Embryonic facial prominence (tissue), 1 donor: ENCODE measurements around the gene MAPK8IP2.
"Not testable (repeated sequence)": the region's sequence is repeated elsewhere in the genome, so short reads cannot be mapped to it uniquely, and the experiment has no call there.

ENCODE experiments used
- DNase-seq: peaks from one replicate; pipeline ENCODE4 v3.0.0-alpha.2; 2016; ENCODE audit errors: extremely low spot score

MAPK8IP2 gene

DNA sequence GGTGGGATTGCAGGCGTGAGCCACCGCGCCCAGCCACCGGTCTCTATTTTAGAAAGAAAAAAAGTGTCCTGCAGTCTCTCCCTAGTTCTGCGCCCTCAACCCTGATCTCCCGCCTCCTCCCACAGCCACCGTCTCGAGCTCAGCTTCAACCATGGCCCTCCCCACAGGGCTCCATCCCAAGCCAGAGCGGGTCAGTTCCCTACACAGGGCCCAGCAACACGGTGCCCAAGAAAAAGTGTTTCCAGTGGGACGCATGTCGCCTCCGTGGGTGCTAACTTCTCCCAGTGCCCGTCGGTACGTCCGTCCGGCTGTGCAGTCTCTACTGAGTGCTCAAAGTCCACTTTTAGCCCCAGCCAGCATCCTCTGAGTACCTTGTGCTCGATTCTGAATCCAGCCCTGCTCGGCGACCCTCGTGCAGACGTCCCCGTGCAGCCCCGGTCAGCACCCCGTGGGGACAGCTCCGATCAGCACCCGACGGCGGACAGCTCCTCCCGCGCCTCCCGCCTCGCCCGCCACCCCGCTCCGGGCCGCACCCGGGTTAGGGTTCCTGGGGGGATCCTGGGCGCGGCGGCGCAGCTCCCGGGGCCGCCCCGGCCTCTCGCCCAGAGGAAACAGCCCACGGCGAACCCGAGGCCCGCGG, 657 bp upstream of the MAPK8IP2 start:
- DNase-seq: no peak

- DNase-seq: no peak
Measured at GRCh38 chr22:50600967-50601668, 525 bp downstream of the MAPK8IP2 start.

- DNase-seq: no peak
Measured at GRCh38 chr22:50601669-50602337, 1.2 kb downstream of the MAPK8IP2 start.

GRCh38 chr22:50602338-50602700, 1.7 kb downstream of the MAPK8IP2 start:
- no peak for DNase-seq

GRCh38 chr22:50603511-50604255, 3.1 kb downstream of the MAPK8IP2 start:
- DNase-seq: no peak

DNA sequence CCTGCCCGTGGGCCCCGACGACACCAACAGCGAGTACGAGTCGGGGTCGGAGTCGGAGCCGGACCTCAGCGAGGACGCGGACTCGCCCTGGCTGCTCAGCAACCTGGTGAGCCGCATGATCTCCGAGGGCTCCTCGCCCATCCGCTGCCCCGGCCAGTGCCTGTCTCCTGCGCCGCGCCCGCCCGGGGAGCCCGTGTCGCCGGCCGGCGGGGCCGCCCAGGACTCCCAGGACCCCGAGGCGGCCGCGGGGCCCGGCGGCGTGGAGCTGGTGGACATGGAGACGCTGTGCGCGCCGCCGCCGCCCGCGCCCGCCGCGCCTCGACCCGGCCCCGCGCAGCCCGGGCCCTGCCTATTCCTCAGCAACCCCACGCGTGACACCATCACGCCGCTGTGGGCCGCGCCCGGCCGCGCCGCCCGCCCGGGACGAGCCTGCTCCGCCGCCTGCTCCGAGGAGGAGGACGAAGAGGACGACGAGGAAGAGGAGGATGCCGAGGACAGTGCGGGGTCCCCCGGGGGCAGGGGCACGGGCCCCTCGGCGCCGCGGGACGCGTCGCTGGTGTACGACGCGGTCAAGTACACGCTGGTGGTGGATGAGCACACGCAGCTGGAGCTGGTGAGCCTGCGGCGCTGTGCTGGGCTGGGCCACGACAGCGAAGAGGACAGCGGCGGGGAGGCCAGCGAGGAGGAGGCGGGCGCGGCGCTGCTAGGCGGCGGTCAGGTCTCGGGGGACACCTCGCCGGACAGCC, 3.8 kb downstream of the MAPK8IP2 start:
- DNase-seq: no peak

GRCh38 chr22:50605002-50605612, 4.5 kb downstream of the MAPK8IP2 start:
- DNase-seq: no peak

DNA sequence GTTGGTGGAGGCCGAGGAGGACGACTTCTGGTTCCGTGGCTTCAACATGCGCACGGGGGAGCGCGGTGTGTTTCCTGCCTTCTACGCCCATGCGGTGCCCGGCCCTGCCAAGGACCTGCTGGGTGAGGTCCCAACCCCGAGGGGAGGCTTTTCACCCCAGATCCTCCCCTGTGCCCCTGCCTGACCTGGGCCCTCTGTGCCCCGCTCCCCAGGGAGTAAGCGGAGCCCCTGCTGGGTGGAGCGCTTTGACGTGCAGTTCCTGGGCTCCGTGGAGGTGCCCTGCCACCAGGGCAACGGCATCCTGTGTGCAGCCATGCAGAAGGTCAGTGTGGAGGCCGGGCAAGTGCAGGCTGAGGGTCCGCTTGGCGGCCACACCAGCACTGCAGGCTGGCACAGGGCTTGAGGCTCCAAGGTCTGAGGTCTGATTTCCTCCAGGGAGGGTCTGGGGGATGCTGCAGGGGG, 5.1 kb downstream of the MAPK8IP2 start:
- no peak for DNase-seq

DNA sequence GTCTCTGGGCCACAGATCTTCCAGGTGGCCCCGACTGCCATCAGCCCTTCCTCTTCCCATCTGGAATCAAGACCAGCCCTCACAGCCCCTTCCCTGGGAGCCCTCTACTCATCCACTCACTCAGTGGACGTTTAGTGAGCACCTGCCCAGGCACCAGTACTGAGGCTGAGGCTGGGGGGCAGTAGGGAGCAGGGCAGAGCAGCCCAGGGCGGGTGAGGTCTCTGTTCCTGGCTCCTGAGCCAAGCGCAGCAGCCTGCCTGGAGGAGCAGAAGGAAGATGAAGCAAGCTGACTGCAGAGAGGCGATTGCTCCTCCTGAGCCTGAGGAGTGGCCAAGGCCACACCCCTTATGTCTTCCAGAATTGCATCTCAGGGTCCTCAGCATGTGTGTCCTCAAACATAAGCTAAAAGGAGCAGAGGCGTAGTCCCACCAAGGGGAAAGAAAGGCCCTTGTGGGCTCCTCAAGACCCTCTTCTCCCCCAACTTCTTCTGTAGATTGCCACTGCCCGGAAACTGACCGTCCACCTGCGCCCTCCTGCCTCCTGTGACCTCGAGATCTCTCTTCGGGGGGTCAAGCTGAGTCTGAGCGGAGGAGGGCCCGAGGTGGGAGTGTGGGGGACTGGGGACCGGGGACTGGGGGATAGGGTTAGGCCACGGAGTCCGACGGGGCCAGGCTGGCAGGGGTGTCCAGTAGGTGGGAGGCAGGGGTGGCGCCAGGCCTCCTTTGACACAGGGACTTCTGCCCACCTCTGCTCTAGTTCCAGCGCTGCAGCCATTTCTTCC, 5.8 kb downstream of the MAPK8IP2 start:
- DNase-seq: no peak

DNA sequence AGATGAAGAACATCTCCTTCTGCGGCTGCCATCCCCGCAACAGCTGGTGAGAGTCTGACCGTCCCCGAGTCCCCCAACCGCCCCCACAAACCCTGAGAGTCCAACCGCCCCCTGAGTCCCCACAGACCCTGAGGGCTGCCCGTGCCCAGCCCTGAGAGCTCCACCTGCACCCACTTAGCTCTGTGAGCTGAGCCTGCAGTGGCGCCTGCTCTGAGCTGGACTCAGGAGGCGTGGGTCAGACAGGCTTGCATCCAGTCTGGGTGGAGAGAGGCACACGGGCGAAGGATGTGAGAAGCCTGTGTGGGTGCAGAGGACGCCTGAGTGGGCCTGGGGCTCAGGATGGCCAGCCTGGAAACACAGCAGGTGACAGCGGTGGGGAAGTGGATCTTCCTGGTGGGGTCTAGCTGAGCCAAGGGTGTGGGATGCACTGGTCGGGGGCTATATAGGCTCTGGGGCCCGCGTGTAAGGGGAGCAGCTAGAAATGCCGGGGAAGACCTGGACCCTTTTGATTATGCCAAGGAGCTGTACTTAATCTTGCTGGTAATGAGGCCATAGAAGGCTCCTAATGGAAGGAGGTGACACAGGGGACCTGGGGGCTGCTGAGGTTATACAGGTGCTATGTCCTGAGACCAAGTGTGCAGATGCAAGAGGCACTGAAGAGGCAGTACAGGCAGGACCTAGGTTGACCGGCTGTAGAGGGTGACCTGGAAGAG, 6.5 kb downstream of the MAPK8IP2 start:
- DNase-seq: no peak

GRCh38 chr22:50607659-50608020, 7.0 kb downstream of the MAPK8IP2 start:
- no peak for DNase-seq

DNA sequence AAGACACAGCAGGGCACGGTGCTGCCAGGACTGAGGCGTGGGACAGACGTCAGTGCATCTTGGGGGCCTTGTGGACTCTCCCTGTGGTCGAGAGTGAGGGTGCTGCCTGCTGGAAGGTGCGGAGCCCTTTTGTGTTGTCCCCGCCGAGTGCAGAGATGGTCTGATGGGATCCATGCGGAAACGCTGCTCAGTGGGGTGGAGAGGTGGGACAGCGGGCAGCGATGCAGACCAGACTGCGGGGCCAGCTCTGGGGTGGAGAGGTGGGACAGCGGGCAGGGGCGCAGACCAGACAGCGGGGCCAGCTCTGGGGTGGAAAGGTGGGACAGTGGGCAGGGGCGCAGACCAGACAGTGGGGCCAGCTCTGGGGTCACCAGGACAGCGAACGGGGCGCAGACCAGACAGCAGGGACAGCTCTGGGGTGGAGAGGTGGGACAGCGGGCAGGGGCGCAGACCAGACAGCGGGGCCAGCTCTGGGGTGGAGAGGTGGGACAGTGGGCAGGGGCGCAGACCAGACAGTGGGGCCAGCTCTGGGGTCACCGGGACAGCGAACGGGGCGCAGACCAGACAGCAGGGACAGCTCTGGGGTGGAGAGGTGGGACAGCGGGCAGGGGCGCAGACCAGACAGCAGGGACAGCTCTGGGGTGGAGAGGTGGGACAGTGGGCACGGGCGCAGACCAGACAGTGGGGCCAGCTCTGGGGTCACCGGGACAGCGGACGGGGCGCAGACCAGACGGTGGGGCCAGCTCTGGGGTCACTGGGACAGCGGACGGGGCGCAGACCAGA, 7.7 kb downstream of the MAPK8IP2 start:
- not testable (repeated sequence) for DNase-seq

DNA sequence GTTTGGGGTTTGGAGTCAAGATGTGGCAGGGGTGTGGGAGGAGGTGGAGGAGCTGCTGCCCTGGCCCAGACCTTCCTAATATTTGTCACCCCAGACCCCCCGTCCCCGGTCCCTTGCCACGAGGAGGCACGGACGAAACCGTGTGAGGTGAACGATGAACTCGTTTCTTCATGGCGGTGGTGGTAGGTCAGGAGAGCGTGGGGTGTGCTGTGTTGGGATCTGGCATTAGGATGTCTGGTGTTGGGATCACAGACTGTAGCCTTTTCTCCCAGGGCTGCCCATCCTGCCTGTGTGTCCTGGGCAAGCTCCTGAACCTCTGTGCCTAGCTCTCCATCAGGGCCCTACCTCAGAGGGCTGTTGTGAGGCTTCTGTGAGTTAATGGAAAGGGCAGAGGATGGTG, 8.4 kb downstream of the MAPK8IP2 start:
- no peak for DNase-seq

DNA sequence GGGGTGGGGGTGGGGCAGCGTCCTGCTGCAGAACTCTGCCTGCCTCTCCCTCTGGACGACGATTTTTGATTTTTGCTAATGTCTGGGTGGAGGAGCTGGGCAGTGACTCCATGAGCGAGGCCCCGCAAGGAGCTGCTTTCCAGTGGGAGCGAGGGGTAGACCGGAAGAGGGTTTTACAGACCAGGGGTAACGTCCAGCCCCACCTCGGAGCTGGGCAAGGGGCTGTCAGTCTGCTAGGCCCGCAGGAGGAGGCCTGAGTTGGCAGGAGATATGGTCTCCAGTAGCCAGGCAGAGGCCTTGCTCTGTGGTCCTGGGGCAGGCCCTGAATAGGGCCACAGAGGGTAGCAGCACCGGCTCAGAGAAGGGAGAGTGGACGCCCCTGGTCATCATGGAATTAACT, 9.0 kb downstream of the MAPK8IP2 start:
- DNase-seq: no peak

GRCh38 chr22:50610041-50610451, 9.5 kb downstream of the MAPK8IP2 start:
- DNase-seq: no peak

DNA sequence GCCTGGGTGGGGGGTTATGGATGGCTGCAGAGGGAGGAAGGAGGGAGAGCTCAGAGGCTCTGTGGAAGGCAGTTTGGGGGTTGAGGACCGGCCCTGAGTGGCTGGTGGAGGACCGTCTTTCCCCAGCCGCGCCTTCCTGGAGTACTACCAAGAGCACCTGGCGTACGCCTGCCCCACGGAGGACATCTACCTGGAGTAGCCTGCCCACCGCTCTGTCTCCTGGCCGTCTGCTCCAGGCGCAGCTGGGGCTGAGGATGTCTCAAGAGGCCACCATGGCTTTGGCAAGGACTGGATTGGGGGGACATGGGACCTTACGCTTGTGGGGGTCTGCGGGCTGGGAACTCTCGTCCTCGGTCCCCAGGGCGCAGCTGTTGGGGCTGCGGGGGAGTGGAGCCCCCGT, 10.0 kb downstream of the MAPK8IP2 start:
- no peak for DNase-seq

DNA sequence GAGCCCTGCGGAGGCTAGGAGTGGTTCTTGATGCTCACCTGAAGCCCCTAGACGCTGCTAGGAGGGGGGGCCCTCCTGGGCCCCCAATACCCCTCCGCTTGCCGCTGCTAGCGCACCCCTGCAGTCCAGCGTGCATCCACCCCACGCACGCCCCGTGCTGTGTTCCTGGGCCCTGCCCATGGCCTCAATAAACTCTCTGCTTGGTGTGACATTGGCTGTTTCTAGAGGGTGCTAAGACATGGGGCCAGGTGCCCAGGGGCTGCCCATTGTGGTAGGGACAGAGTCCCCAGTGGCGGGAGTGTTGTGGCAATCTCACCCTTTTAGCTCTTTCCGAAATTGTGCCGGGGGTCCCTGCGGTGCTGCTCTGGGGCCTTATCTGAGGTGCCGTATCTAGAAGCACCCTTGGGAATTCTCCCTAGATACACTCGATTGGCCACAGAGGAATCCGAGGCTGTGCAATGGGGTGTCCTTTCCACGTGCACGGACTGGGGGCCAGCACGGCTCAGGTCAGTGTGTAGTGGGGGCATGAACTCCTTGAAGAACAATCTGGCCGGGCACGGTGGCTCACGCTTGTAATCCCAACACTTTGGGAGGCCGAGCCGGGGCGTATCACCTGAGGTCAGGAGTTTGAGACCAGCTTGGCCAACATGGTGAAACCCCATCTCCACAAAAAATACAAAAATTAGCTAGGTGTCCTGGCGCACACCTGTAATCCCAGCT, 10.9 kb downstream of the MAPK8IP2 start:
- no peak for DNase-seq

GRCh38 chr22:50612168-50612527, 11.6 kb downstream of the MAPK8IP2 start:
- DNase-seq: no peak
